K562 (cell line): ENCODE data around the gene HAAO. TPM values are rescaled to one million over a fixed set of nuclear protein-coding genes. Genes with fewer than 3 reads are reported as not detected.

Source experiments
- BMI1 ChIP-seq: fragments of 150-350 bp; IDR thresholded peaks from 2 replicates; pipeline ENCODE4 v1.6.1; 2014; ENCODE audit warnings: low read length
- CHD7 ChIP-seq: fragments of 200-600 bp; sonication (generic); IDR thresholded peaks from one replicate; pipeline ENCODE4 v1.6.1; 2012; ENCODE audit warnings: mild to moderate bottlenecking, low read depth, low read length, inconsistent platforms
- KDM1A ChIP-seq, 2 experiments: fragments of 450-650 bp; IDR thresholded peaks; 2 replicates each; pipeline ENCODE4 v1.6.1; 2016; ENCODE audit warnings: mild to moderate bottlenecking in 2 of 2
- polyA plus RNA-seq, 8 experiments: library from polyadenylated mRNA; depleted of rRNA in 4 of 8; stranded (reverse) in 5 of 8; unstranded in 3 of 8; fragments of >200 nt; fragmentation: Nextera tagmentation in 2 of 8; fragmentation: Illumina TruSeq in 1 of 8; extraction: Ambion mirVana in 2 of 8; extraction: Trizol in 1 of 8; gene quantifications; 2 replicates each; pipeline versions ENCODE4 v1.2.1 to v1.2.3, GENCODE V29; 2011 to 2014; ENCODE audit warnings: inconsistent platforms in 1 of 8, missing spikeins in 1 of 8
- total RNA-seq, 7 experiments: library from RNA; depleted of rRNA in 6 of 7; stranded (reverse); fragments of >200 nt in 6 of 7; fragmentation: Illumina TruSeq in 2 of 7; extraction: Trizol in 2 of 7; gene quantifications; 2 replicates each; pipeline versions ENCODE4 v1.2.1 to v1.2.3, GENCODE V29; 2011 to 2021; ENCODE audit warnings: low replicate concordance in 1 of 7

HAAO gene
- total and polyA plus RNA-seq, 9 of the 15 experiments (the other 6 are each of a cell fraction or from before 2014, with no cell fraction given) = not detected

GRCh38 chr2:42747422-42747821 is 45.0 kb downstream of the HAAO start (continued):
- TF ChIP-seq CHD7 = no peak
- no peak for TF ChIP-seq BMI1
- no peak for TF ChIP-seq KDM1A (IDR thresholded peaks at IDR 0.05)
